Hepatocyte (in vitro differentiated cells): Measurements from ENCODE around the gene MRFAP1L1.

Experiments used
- CTCF ChIP-seq: fragments of 200-600 bp; sonication (generic); IDR thresholded peaks from 2 replicates; pipeline ENCODE4 v1.5.1; 2016; ENCODE audit warnings: antibody characterized with exemption, mild to moderate bottlenecking; ENCODE audit not compliant: poor library complexity
- EZH2 ChIP-seq: fragments of 200-600 bp; sonication (generic); IDR thresholded peaks from 2 replicates; pipeline ENCODE4 v1.6.1; 2016; ENCODE audit warnings: antibody characterized with exemption, mild to moderate bottlenecking, borderline replicate concordance

- no peak for TF ChIP-seq CTCF
- no peak for TF ChIP-seq EZH2
Observed at GRCh38 chr4:6751611-6752485, 42.2 kb upstream of the MRFAP1L1 start.
